A673 (cell line): ENCODE data around the gene TRIM46. TPM values are rescaled to one million over a fixed set of nuclear protein-coding genes. Genes with fewer than 3 reads are reported as not detected.

Experiments used
- BruUV-seq: library from RNA; stranded (reverse); fragments of 400-500 nt; replicated peaks from 2 replicates; lab custom pipeline; 2021; lab: Mats Ljungman, UMichigan
- CTCF ChIA-PET: fragments of 300-600 bp; sonication (Branson Sonifier 250); formaldehyde crosslinking; loops from one replicate; lab custom pipeline; 2022; ENCODE audit warnings: antibody characterized with exemption; lab: Charles Lee
- POLR2A ChIA-PET: fragments of 300-600 bp; sonication (Branson Sonifier 250); formaldehyde crosslinking; loops from one replicate; lab custom pipeline; 2022; ENCODE audit warnings: antibody characterized with exemption; ENCODE audit not compliant: low non-redundant PET; lab: Charles Lee
- DNase-seq: peaks from one replicate; pipeline ENCODE4 v3.0.0-alpha.2; 2015; ENCODE audit warnings: low spot score
- H3K27ac ChIP-seq: fragments of 200-600 bp; sonication (generic); 2 replicates; pipeline ENCODE4 v1.5.1; 2016; ENCODE audit warnings: mixed run types, low read depth, mild to moderate bottlenecking, mixed read lengths, antibody characterized with exemption, low read length; ENCODE audit not compliant: poor library complexity, severe bottlenecking
- H3K27me3 ChIP-seq: fragments of 200-600 bp; sonication (generic); replicated peaks from 2 replicates; pipeline ENCODE4 v1.6.1; 2017; ENCODE audit warnings: mixed run types, low read depth, mild to moderate bottlenecking, mixed read lengths, antibody characterized with exemption, low read length; ENCODE audit not compliant: insufficient read depth, poor library complexity
- H3K36me3 ChIP-seq: fragments of 200-600 bp; sonication (generic); 2 replicates; pipeline ENCODE4 v1.6.1; 2016; ENCODE audit warnings: mixed run types, mild to moderate bottlenecking, mixed read lengths, antibody characterized with exemption, low read length; ENCODE audit not compliant: insufficient read depth, poor library complexity, severe bottlenecking
- H3K4me1 ChIP-seq: fragments of 200-600 bp; sonication (generic); 2 replicates; pipeline ENCODE4 v1.6.1; 2017; ENCODE audit warnings: mixed run types, mild to moderate bottlenecking, mixed read lengths, antibody characterized with exemption, low read length; ENCODE audit not compliant: insufficient read depth, poor library complexity, severe bottlenecking
- H3K4me3 ChIP-seq: fragments of 200-600 bp; sonication (generic); 2 replicates; pipeline ENCODE4 v1.5.1; 2016; ENCODE audit warnings: low read depth, mixed run types, mild to moderate bottlenecking, mixed read lengths, low read length; ENCODE audit not compliant: poor library complexity, severe bottlenecking
- H3K9me3 ChIP-seq: fragments of 200-600 bp; sonication (generic); 2 replicates; pipeline ENCODE4 v1.6.1; 2016; ENCODE audit warnings: mixed run types, low read depth, mild to moderate bottlenecking, mixed read lengths, antibody characterized with exemption, low read length; ENCODE audit not compliant: poor library complexity, severe bottlenecking
- EZH2 ChIP-seq: fragments of 200-600 bp; sonication (generic); IDR thresholded peaks from 2 replicates; pipeline ENCODE4 v1.6.1; 2017; ENCODE audit warnings: borderline replicate concordance, low read depth, mild to moderate bottlenecking, mixed read lengths, antibody characterized with exemption, low read length; ENCODE audit not compliant: poor library complexity, severe bottlenecking
- intact Hi-C: fragments of 100-400 bp; cut with micrococcal nuclease; formaldehyde crosslinking; loops from one replicate; pipeline ENCODE4 v1.10.0; 2022; ENCODE audit not compliant: unreplicated experiment
- total RNA-seq: library from RNA; stranded (reverse); gene quantifications from 2 replicates; pipeline ENCODE4 v1.2.3, GENCODE V29; 2021
- TF ChIP-seq, protein P1 (sequence below): fragments of 300-800, 200-600 bp; sonication (generic); conservative IDR thresholded peaks from 2 replicates; pipeline ENCODE4 v1.5.1; 2017; ENCODE audit warnings: low read depth, mild to moderate bottlenecking, antibody characterized with exemption, low read length, moderate library complexity, mixed read lengths

TRIM46 gene
- total RNA-seq, 1 experiment from 2014 or later, result 5.1 TPM

DNA sequence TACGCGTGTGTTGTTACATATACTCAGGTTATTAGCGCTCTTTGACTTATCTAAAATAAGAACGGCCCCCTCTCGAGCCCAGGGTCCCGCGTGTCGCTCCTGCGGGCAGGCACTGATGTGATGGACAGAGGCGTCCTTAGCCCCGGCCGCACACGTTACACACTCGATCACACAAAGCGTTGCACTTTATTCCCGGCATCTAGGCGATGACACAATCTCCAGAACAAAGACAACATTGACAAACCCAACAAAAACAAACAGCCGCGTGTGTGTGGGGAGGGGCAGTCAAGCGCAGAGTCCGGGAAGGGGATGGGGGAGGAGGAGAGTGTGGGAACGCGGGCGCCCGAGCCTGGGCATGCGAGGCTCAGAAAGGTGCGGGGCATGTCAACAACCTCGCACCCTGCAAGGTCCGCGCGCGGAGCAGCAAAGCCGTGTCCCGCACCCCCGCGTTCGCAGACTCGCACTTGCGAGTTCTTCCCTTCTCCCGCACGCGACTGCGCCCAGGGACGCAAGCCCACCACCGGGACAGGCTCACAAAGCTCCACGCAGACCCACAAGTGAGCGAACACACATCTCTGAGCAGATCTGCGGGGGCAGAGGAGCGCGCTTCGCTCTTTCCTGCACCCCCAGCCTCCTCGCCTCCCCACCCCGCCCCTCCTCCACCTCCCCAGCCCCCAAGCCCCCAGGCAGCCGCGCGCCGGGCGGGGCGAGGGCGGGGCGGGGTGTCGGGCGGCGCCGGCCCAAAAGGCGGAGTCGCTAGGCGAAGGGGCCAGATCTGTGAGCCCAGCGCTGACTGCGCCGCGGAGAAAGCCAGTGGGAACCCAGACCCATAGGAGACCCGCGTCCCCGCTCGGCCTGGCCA is 46.3 kb upstream of the TRIM46 start, which contains the start of gene EFNA1:
Gene EFNA1 (plus strand): TSS at position 772 of the 862 bp plus-strand sequence. CDS start 102 bp downstream, outside the sequence.
- peaks cover 35% of the 10 kb centered on the region for H3K4me1 ChIP-seq
- H3K36me3 ChIP-seq, result no peaks in the 10 kb centered on the region
- TF ChIP-seq, protein P1, sequence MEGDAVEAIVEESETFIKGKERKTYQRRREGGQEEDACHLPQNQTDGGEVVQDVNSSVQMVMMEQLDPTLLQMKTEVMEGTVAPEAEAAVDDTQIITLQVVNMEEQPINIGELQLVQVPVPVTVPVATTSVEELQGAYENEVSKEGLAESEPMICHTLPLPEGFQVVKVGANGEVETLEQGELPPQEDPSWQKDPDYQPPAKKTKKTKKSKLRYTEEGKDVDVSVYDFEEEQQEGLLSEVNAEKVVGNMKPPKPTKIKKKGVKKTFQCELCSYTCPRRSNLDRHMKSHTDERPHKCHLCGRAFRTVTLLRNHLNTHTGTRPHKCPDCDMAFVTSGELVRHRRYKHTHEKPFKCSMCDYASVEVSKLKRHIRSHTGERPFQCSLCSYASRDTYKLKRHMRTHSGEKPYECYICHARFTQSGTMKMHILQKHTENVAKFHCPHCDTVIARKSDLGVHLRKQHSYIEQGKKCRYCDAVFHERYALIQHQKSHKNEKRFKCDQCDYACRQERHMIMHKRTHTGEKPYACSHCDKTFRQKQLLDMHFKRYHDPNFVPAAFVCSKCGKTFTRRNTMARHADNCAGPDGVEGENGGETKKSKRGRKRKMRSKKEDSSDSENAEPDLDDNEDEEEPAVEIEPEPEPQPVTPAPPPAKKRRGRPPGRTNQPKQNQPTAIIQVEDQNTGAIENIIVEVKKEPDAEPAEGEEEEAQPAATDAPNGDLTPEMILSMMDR, result no peak
- no peak for TF ChIP-seq EZH2
- H3K4me3 ChIP-seq, result peak within 1 kb of the TSS; percentile 56
- ChIA-PET POLR2A (no interaction called here), CTCF (no interaction called here)
- BruUV-seq, result no TSS peak
- H3K27me3 ChIP-seq, result no peaks in the 10 kb centered on the region
- DNase-seq, result peak; percentile 49
- H3K9me3 ChIP-seq, result no peaks in the 10 kb centered on the region
- no peak within 1 kb of the TSS for H3K27ac ChIP-seq
- intact Hi-C loops, result loop anchor here (5.0 kb wide), 1 partner anchor 35 kb away; no protein-coding TSS in a partner anchor

DNA sequence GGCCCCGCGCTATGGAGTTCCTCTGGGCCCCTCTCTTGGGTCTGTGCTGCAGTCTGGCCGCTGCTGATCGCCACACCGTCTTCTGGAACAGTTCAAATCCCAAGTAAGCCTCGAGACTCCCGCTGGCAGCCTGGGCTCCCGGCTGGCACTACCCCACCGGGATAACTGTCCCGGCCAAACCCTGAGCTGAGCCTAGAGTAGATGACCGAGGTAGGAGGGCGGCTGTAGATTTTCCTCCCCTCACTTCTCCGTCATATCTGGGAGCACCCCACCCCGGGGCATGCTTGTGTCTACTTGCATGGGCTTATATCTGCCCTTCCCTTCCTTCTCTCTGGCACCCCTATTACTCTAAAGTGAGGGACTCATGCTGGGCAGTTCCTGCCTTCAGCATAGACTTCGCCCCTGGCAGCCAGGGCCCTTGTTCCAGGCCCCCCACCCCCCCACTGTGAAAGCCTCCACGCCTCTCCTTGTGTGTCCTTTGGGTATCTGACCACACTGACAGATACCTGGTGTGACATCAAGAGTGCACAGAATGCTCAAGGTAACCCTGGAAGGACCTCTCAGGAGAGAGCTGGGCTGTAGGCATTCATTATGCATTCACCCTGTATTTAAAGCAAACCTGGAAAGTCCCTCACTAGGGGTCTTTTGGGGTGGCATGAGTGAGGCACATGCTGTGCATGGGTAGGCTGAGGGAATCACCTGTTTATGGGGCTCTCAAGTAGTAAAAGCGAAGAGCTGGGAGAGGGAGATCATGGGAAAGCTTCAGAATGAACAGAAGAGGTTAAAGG is 45.5 kb upstream of the TRIM46 start:
- no peaks in the 10 kb centered on the region for H3K9me3 ChIP-seq
- no peaks in the 10 kb centered on the region for H3K27me3 ChIP-seq
- no peak overlapping the region for H3K27ac ChIP-seq
- no TSS peak for BruUV-seq
- CTCF ChIA-PET, result no interaction called here
- no peak for DNase-seq
- TF ChIP-seq, protein P1, result no peak
- no peak for TF ChIP-seq EZH2
- H3K4me3 ChIP-seq, result peak overlapping the region; percentile 56
- POLR2A ChIA-PET, result no interaction called here
- intact Hi-C loops, result loop anchor here (5.0 kb wide), 1 partner anchor 36 kb away; no protein-coding TSS in a partner anchor
- H3K36me3 ChIP-seq, result no peaks in the 10 kb centered on the region
- peaks cover 35% of the 10 kb centered on the region for H3K4me1 ChIP-seq

DNA sequence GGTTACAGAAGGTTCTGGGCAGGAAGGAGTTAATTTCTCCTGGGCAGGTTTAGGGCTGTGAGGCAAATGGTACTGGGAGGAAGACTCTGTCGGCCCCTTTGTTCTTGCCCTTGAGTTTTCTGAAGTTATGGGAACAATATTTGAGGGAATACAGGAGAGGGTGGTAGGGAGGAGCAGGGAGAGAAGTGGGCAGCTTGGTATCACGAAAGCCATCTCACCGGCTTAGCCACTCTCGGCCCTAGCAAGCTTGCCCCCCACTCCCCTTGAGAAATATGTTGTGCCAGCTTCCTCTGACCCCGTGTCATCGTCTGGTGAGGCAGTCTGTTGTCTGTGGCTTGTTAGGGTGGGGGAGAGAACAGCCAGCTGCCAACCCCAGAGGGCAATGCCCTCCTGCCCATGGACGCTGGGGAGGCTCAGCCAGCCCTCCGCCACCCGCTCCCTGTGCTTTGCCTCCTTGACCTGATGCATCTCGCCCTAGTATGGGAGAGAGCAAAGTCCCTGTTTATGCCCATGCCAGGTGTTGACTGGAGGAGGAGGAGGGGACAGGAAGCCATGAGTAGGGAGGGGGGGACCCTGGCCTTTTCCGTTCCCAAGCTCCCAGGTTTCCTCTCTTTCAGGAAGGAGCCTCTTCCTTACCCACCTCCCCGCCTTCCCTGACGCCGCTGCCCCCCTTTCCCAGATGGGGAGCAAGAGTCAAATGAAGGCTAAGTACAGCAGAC is 44.7 kb upstream of the TRIM46 start:
- H3K4me1 ChIP-seq, result peaks cover 35% of the 10 kb centered on the region
- no peaks in the 10 kb centered on the region for H3K9me3 ChIP-seq
- no peaks in the 10 kb centered on the region for H3K27me3 ChIP-seq
- peak overlapping the region; percentile 56 for H3K4me3 ChIP-seq
- ChIA-PET CTCF (no interaction called here), POLR2A (no interaction called here)
- no peak overlapping the region for H3K27ac ChIP-seq
- intact Hi-C loops, result loop anchor here (5.0 kb wide), 1 partner anchor 37 kb away; no protein-coding TSS in a partner anchor
- H3K36me3 ChIP-seq, result no peaks in the 10 kb centered on the region
- DNase-seq, result no peak
- TF ChIP-seq, protein P1, result no peak
- no peak for TF ChIP-seq EZH2
- no TSS peak for BruUV-seq
